K562 (cell line): ENCODE measurements around the gene CMTM4. TPM values are rescaled to one million over a fixed set of nuclear protein-coding genes. Genes with fewer than 3 reads are reported as not detected.

ENCODE experiments used
- ATAC-seq: fragments of 200-7000 bp; cut with Tn5 transposase; 3 replicates; pipeline ENCODE4 v1.9.1; 2020; ENCODE audit warnings: moderate library complexity
- BruUV-seq: library from RNA; stranded (reverse); fragments of 400-500 nt; replicated peaks from 2 replicates; lab custom pipeline; 2021; lab: Mats Ljungman, UMichigan
- CTCF ChIA-PET: fragments of 300-600 bp; formaldehyde crosslinking; extraction: SDS; loops from one replicate; lab custom pipeline; 2021; ENCODE audit warnings: low intra/inter-chr PET ratio; lab: Yijun Ruan, JAX
- POLR2A ChIA-PET: fragments of 300-600, 350-650 bp; sonication (Branson Sonifier 250); formaldehyde crosslinking; extraction: SDS; loops from one replicate; lab custom pipeline; 2021; ENCODE audit warnings: antibody characterized with exemption, inconsistent platforms; lab: Yijun Ruan, JAX
- DNase-seq, 4 experiments: peaks; one replicate each; pipeline versions ENCODE4 v3.0.0 to v3.0.0-alpha.2; 2011 to 2018; ENCODE audit warnings: low spot score in 3 of 4, mixed read lengths in 3 of 4; ENCODE audit errors: extremely low read depth in 1 of 4
- FAIRE-seq: peaks from 2 replicates; lab custom pipeline; 2011; peaks lifted over from hg19 to GRCh38; lab: Jason Lieb, UNC
- H2AFZ ChIP-seq: 2 replicates; pipeline ENCODE4 v1.6.0; 2011; ENCODE audit warnings: low read depth, low read length, control low read depth, inconsistent platforms
- H3K27ac ChIP-seq: fragments of 200-600 bp; 3 replicates; pipeline ENCODE4 v1.8.0; 2011; ENCODE audit warnings: low read depth, mild to moderate bottlenecking, control low read depth, inconsistent platforms, low read length, moderate library complexity, mixed read lengths; ENCODE audit errors: extremely low read depth
- H3K27me3 ChIP-seq, 2 experiments: fragments of 300-600 bp in 1 of 2; 2 replicates in 1 of 2; 3 replicates in 1 of 2; pipeline versions ENCODE4 v1.6.0 to v1.8.0; 2011; ENCODE audit warnings: inconsistent platforms in 2 of 2, low read length in 2 of 2, mild to moderate bottlenecking in 1 of 2, mixed read lengths in 1 of 2, moderate library complexity in 1 of 2; ENCODE audit not compliant: control insufficient read depth in 2 of 2, insufficient read depth in 2 of 2
- H3K36me3 ChIP-seq: fragments of 300-600 bp; 3 replicates; pipeline ENCODE4 v1.8.0; 2011; ENCODE audit warnings: mild to moderate bottlenecking, low read length, inconsistent platforms; ENCODE audit not compliant: control insufficient read depth, insufficient read depth
- H3K4me1 ChIP-seq, 2 experiments: fragments of 200-600 bp in 1 of 2; replicated peaks in 1 of 2; 2 replicates in 1 of 2; 3 replicates in 1 of 2; pipeline versions ENCODE4 v1.5.1 to v1.8.0; 2011; ENCODE audit warnings: inconsistent platforms in 2 of 2, low read length in 2 of 2, mild to moderate bottlenecking in 1 of 2, mixed read lengths in 1 of 2, moderate library complexity in 1 of 2; ENCODE audit not compliant: control insufficient read depth in 2 of 2, insufficient read depth in 2 of 2
- H3K4me2 ChIP-seq: 2 replicates; pipeline ENCODE4 v1.6.1; 2011; ENCODE audit warnings: low read length, control low read depth, inconsistent platforms, mixed read lengths; ENCODE audit not compliant: insufficient read depth
- H3K4me3 ChIP-seq: fragments of 200-600 bp; sonication (generic), shearing (Covaris generic); 2 replicates; pipeline ENCODE4 v1.5.1; 2016; ENCODE audit warnings: control low read depth, inconsistent platforms
- H3K79me2 ChIP-seq: fragments of 200-600 bp; 3 replicates; pipeline ENCODE4 v1.8.0; 2011; ENCODE audit warnings: low read length, inconsistent platforms; ENCODE audit not compliant: control insufficient read depth, insufficient read depth
- H3K9ac ChIP-seq, 2 experiments: 2 replicates each; pipeline versions ENCODE4 v1.6.0 to v1.6.1; 2011; ENCODE audit warnings: low read depth in 2 of 2, low read length in 2 of 2, control low read depth in 1 of 2, inconsistent platforms in 1 of 2, mild to moderate bottlenecking in 1 of 2, mixed read lengths in 1 of 2; ENCODE audit not compliant: insufficient read depth in 1 of 2
- H3K9me1 ChIP-seq: one replicate; pipeline ENCODE4 v1.6.0; 2011; ENCODE audit warnings: inconsistent platforms, mild to moderate bottlenecking, low read length, moderate library complexity; ENCODE audit not compliant: control insufficient read depth, insufficient read depth
- H3K9me3 ChIP-seq: replicated peaks from 2 replicates; pipeline ENCODE4 v1.5.1; 2011; ENCODE audit warnings: low read depth, low read length, inconsistent platforms; ENCODE audit not compliant: control insufficient read depth, insufficient read depth
- H4K20me1 ChIP-seq: replicated peaks from 2 replicates; pipeline ENCODE4 v1.6.1; 2011; ENCODE audit warnings: low read length, inconsistent platforms, mixed read lengths; ENCODE audit not compliant: control insufficient read depth, insufficient read depth
- BMI1 ChIP-seq: fragments of 150-350 bp; IDR thresholded peaks from 2 replicates; pipeline ENCODE4 v1.6.1; 2014; ENCODE audit warnings: low read length
- CBX5 ChIP-seq: IDR thresholded peaks from 2 replicates; pipeline ENCODE4 v1.6.1; 2014; ENCODE audit warnings: low read depth, borderline replicate concordance
- KLF6 ChIP-seq: fragments of 250-450 bp; sonication (Bioruptor Pico); IDR thresholded peaks from 2 replicates; pipeline ENCODE4 v1.4.0; 2020; ENCODE audit warnings: mild to moderate bottlenecking, moderate library complexity, borderline replicate concordance
- POLR2AphosphoS5 ChIP-seq: IDR thresholded peaks from 2 replicates; pipeline ENCODE4 v1.6.1; 2011; ENCODE audit warnings: mild to moderate bottlenecking, low read depth, low read length, moderate library complexity; ENCODE audit not compliant: control insufficient read depth, insufficient read depth
- RBM25 ChIP-seq: fragments of 200-400 bp; formaldehyde crosslinking; IDR thresholded peaks from 2 replicates; pipeline ENCODE4 v1.6.1; 2018; ENCODE audit warnings: low read length, low read depth, moderate library complexity; ENCODE audit not compliant: severe bottlenecking
- SIN3B ChIP-seq: fragments of 450-650 bp; IDR thresholded peaks from 2 replicates; pipeline ENCODE4 v1.6.1; 2017; ENCODE audit warnings: low read depth, mild to moderate bottlenecking, moderate library complexity
- ZNF146 ChIP-seq: IDR thresholded peaks from one replicate; pipeline ENCODE4 v1.6.1; 2018; ENCODE audit warnings: missing compliant biosample characterization; ENCODE audit not compliant: unreplicated experiment
- WGBS: fragments of 100-300 bp; shearing (Covaris generic); methylation state at CpG from one replicate; pipeline ENCODE4 v1.1.6; 2016; ENCODE audit warnings: low coverage, mixed read lengths; ENCODE audit not compliant: insufficient coverage; ENCODE audit errors: missing lambda C conversion rate; 5-methylcytosine and 5-hydroxymethylcytosine counted together
- in situ Hi-C: fragments of 300-500 bp; cut with MboI; formaldehyde crosslinking; loops from 4 replicates; pipeline ENCODE4 v1.15.0; 2018; ENCODE audit warnings: inconsistent platforms, mixed read lengths
- intact Hi-C: fragments of 100-400 bp; cut with micrococcal nuclease; formaldehyde crosslinking; loops from 2 replicates; pipeline ENCODE4 v1.14.2; 2022
- polyA plus RNA-seq, 8 experiments: library from polyadenylated mRNA; depleted of rRNA in 4 of 8; stranded (reverse) in 5 of 8; unstranded in 3 of 8; fragments of >200 nt; fragmentation: Nextera tagmentation in 2 of 8; fragmentation: Illumina TruSeq in 1 of 8; extraction: Ambion mirVana in 2 of 8; extraction: Trizol in 1 of 8; gene quantifications; 2 replicates each; pipeline versions ENCODE4 v1.2.1 to v1.2.3, GENCODE V29; 2011 to 2014; ENCODE audit warnings: inconsistent platforms in 1 of 8, missing spikeins in 1 of 8
- total RNA-seq, 7 experiments: library from RNA; depleted of rRNA in 6 of 7; stranded (reverse); fragments of >200 nt in 6 of 7; fragmentation: Illumina TruSeq in 2 of 7; extraction: Trizol in 2 of 7; gene quantifications; 2 replicates each; pipeline versions ENCODE4 v1.2.1 to v1.2.3, GENCODE V29; 2011 to 2021; ENCODE audit warnings: low replicate concordance in 1 of 7
- TF ChIP-seq, protein P1 (sequence below): sonication (generic); formaldehyde crosslinking; IDR thresholded peaks from 2 replicates; pipeline ENCODE4 v1.8.1; 2023; ENCODE audit warnings: mild to moderate bottlenecking, missing genetic modification reagents
- TF ChIP-seq, protein P2 (sequence below), 2 experiments: fragments of 450-650 bp in 1 of 2; sonication (generic) in 1 of 2; formaldehyde crosslinking; conservative IDR thresholded peaks; 2 replicates each; pipeline versions ENCODE4 v1.4.0 to v1.8.1; 2020 to 2022; ENCODE audit warnings: mild to moderate bottlenecking in 1 of 2, missing genetic modification reagents in 1 of 2

Gene CMTM4
- total and polyA plus RNA-seq, 9 of the 15 experiments (the other 6 are each of a cell fraction or from before 2014, with no cell fraction given) = 2.0 to 21.3 (median 12.5) TPM

DNA sequence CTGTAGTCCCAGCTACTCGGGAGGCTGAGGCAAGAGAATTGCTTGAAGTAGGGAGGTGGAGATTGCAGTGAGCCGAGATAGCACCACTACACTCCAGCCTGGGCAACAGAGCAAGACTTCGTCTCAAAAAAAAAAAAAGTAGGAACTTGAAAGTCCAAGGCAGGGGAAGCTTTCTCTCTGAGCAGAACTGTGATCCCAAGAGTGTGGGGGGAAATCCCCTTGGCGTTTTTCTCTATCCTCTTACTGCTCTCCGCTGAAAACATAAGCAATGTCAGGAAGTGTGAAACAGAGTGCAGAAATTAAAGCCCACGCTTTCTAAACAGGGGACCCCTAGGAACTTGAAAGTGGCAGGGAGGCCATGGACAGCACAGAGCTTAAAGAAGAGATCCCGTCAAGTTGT is 101.8 kb downstream of the CMTM4 start (continued):
- TF ChIP-seq, protein P1, sequence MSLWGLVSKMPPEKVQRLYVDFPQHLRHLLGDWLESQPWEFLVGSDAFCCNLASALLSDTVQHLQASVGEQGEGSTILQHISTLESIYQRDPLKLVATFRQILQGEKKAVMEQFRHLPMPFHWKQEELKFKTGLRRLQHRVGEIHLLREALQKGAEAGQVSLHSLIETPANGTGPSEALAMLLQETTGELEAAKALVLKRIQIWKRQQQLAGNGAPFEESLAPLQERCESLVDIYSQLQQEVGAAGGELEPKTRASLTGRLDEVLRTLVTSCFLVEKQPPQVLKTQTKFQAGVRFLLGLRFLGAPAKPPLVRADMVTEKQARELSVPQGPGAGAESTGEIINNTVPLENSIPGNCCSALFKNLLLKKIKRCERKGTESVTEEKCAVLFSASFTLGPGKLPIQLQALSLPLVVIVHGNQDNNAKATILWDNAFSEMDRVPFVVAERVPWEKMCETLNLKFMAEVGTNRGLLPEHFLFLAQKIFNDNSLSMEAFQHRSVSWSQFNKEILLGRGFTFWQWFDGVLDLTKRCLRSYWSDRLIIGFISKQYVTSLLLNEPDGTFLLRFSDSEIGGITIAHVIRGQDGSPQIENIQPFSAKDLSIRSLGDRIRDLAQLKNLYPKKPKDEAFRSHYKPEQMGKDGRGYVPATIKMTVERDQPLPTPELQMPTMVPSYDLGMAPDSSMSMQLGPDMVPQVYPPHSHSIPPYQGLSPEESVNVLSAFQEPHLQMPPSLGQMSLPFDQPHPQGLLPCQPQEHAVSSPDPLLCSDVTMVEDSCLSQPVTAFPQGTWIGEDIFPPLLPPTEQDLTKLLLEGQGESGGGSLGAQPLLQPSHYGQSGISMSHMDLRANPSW (CRISPR knock-in tag) = no peak
- TF ChIP-seq CBX5 (no peak), SIN3B (no peak), POLR2AphosphoS5 (no peak), KLF6 (CRISPR knock-in tag) (no peak)

DNA sequence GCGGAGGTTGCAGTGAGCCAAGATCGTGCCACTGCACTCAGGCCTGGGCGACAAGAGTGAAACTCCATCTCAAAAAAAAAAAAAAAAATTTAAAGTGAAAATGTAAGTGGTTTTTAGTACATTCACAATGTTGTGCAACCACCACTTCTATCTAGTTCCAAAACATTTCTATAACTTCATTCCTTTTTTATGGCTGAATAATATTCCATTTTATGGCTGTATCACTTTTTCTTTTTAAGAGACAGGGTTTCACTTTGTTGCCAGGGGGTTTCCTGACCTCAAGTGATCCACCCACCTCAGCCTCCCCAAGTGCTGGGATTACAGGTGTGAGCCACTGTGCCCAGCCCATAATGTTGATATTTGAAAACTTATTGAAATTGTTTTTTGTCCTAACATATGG is 103.7 kb downstream of the CMTM4 start:
- no peak overlapping the region for H3K27ac ChIP-seq
- intact Hi-C loops (no loop called here), in situ Hi-C loops (loop anchor here (5.0 kb wide), 1 partner anchor 186 kb away; no protein-coding TSS in a partner anchor)
- peaks cover 0 to 11% of the 10 kb centered on the region in 2 experiments; a peak in 1 of 5 replicates for H3K27me3 ChIP-seq
- no peaks in the 10 kb centered on the region for H3K9me3 ChIP-seq
- H3K4me1 ChIP-seq = no peaks in the 10 kb centered on the region
- no TSS peak for BruUV-seq
- no peaks in the 10 kb centered on the region for H4K20me1 ChIP-seq
- 81% methylated on average over 3 of the region's 3 CpGs for WGBS
- POLR2A ChIA-PET = no interaction called here
- H3K4me3 ChIP-seq = no peak overlapping the region
- DNase-seq = no peak
- FAIRE-seq = no peak
- no peak for ATAC-seq
- H3K79me2 ChIP-seq = no peaks in the 10 kb centered on the region
- CTCF ChIA-PET = no interaction called here
- TF ChIP-seq, protein P2, sequence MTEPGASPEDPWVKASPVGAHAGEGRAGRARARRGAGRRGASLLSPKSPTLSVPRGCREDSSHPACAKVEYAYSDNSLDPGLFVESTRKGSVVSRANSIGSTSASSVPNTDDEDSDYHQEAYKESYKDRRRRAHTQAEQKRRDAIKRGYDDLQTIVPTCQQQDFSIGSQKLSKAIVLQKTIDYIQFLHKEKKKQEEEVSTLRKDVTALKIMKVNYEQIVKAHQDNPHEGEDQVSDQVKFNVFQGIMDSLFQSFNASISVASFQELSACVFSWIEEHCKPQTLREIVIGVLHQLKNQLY (CRISPR knock-in tag; conservative IDR thresholded peaks at IDR 0.05) = no peak
- TF ChIP-seq ZNF146 (CRISPR knock-in tag) (peak; percentile 67), BMI1 (no peak), RBM25 (peak; percentile 52)
- no peak overlapping the region for H3K9ac ChIP-seq
- H2AFZ ChIP-seq = no peak overlapping the region
- H3K36me3 ChIP-seq = no peaks in the 10 kb centered on the region
- H3K4me2 ChIP-seq = no peak overlapping the region
- H3K9me1 ChIP-seq = no peaks in the 10 kb centered on the region
